NCI-H82 (cell line): ENCODE data around the gene TMEM176A.

Experiments used
- DNase-seq: peaks from one replicate; lab custom pipeline; 2025; lab: John Stamatoyannopoulos, UW

The TMEM176A gene

DNA sequence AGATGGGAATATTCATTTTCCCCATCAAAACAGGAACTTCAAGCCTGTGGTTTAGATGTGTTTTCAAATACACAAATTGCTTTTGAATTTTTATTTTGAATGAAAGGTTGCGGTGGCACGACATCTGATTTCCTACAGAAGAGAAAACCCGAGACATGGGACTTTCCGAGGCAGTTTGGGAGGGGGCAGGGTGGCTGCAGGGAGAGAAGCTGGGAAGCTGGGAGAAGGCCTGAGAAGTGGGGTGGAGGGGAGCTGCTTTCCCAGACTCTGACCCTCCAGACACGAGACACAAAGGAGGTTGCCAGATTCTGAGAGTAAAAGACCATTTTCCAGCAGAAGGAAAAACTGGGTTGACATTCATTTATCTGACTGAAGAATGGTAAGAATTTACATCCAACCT lies 19.6 kb downstream of the TMEM176A start:
- DNase-seq, result no peak

DNA sequence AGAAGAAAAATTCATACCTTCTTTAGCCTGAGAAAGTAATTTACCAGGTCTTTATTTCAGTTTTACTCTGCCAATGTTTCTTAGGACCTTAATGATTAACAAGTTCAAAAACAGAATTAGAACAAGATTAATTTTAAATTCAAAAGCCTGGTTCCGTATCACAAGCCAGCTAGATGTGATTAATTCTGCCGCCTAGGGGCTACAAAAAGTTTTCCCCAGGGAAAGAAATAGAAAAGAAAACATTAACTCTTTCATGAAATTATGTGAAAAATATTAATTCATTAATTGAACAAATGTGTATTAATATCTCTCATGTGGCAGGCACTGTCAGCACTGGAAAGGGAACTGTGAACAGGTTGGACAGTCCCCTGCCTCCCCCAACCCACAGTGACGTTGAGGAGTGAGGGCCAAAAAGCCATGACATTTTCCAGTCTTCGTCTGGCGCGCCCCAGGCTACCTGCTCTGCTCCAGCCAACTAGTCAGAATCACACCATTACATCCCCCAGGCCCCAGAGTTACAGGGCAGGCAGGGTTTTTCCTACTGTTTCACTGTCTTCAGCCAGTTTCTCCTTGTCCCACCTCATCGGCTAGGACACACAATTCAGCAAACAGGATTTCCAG lies 20.1 kb downstream of the TMEM176A start:
- no peak for DNase-seq

DNA sequence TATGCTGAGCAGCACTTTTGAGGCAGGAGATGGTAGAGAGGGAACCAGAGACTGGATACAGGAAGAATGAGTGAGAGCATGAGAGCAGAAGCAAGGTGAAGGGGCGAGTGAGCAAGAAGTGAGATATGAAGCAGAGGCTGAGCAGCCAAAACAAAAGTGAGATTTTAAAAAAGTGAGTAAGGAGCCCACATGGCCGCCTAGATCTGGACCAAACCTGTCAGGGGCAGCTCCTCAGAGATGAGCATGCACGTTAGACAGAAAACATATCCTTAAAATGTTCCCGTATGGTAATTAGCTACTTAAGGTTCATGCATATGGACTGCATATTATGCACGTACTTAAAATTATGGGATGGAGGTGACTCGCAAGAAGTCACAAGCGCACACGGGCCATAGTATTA lies 22.5 kb downstream of the TMEM176A start:
- no peak for DNase-seq

DNA sequence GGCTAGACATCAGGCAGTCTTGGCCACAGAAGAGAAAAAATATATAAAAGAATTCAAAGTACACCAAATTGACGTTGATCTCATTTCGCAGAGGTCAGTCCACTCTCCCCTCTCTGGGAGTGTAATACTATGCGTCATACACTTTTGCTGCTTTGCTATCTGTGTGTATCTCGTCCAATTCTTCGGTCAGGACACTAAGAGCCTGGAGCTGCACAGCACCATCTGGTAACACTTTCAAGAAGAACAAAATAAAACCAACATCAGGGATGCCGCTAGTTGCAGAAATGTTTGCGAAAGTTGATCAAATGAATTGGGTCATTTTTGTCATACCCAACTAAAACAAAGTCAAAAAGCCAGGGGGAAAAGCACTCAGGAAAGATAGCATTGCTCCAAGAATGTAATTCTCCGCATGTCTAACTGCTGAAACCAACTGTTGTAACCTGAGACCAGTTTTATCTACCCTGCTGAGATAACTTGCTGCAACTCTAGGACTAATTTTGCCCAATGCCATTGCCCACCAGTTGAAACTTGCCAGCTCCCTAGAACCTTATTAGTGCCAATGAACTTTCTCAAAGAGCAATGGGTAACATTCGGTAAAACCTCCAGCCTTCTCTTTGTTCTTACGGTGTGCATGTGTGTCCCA lies 23.0 kb downstream of the TMEM176A start:
- no peak for DNase-seq

DNA sequence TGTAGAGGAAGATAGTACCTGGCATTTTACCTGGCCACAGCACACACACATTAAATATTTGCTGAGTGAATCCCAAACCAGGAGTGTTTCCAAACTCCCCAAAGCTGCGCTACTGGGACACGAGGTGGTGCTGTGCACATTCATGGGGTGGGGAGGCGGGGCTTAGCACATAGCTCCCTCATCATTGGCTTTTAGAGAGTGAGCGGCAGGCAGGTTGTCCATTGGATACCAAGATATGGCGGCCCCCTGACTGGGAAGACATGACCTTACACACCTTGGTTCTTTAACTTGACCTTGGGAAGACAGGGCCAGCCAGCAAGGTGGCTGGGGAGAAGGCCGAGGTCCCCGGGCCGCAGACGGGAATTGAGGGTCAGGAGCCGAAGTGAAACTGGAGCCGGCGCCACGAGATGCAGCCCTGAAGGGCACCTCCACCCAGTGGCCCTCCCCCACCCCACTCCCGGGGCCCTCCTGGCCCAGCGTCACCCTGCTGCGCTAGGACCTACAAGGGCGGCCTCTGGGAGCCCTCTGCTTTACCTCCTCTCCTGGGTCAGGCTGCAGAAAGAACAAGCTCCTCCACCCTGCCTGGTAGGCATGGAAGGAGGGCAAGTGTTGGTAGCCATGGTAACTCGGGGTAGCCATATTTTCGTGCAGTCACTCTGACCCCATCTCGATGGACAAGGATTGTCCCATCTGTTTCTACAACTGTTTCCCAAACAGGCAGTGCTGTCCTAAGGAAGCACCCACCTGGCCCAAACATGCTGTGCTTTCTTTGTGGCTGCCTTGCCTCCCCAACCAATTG lies 24.0 kb downstream of the TMEM176A start:
- no peak for DNase-seq

DNA sequence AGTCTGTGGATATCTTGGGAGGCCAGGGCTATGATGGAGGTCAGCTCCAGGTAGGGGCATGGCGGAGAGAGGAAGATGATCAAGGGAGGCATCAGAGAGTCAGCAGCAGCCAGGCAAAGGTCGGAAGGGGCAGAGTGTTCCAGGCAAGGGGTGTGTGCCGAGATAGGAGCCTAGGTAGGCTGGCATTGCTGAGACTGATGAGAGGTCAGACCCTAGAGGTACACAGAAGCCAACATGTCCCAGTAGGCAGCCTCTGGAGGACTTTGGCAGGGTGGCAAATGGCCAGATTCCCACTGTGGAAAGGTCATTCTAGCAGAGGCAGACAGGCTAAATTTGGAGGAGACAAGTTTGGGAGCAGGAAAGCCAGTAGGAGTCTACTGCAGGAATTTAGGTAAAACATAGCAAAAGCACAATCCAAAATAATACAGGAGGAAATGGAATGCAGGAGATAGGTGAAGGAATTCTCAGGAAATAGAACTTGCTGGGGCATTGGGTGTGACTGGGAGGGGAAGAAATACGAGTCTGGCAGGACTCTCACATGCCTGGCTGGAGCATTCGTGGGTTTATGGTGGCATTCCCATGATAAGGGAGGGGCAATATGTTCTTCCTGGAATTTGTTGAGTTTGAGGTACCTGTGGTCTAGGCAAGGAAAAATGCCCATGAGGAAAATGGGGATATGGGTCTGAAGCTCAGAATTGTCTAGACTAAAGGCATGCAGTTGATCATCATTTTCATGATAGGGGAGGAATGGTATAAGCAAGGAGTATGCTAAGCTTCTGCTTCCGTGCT lies 25.7 kb downstream of the TMEM176A start:
- no peak for DNase-seq

DNA sequence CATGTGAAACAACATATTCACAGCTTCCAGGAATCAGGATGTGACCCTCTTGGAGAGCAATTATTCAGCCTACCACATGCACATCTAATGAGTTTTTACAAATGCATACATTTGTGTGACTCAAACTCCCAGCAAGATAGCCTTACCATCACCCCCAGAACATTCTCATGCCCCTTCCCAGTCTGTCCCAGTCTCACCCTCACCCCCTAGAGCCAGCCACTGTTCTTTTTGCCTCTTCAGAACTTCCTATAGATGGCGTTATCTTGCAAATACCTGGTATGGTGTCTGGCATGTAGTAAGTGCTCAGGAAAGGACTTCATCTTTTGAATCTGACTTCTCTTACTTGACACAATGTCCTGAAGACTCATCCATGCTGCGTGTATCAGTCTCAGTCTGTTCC lies 27.8 kb downstream of the TMEM176A start:
- no peak for DNase-seq

DNA sequence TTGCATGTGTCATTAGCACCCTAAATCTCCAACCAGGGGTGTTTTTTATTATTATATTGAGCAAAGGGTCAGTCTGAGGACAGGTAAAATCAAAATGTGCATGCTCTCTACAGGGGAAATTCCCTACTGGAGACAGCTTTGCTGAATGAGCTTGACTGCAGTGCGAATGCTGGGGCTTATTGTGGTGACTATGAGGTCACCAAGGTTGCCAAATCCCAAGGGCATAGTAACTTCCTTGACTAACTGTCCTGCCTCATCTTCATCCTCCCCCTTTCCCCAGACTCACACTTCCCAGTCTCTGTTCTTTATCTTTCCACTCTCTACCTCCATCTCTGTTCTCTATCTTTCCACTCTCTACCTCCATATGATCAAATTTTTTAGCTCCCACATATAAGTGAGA lies 28.9 kb downstream of the TMEM176A start:
- peak; percentile 54 for DNase-seq

DNA sequence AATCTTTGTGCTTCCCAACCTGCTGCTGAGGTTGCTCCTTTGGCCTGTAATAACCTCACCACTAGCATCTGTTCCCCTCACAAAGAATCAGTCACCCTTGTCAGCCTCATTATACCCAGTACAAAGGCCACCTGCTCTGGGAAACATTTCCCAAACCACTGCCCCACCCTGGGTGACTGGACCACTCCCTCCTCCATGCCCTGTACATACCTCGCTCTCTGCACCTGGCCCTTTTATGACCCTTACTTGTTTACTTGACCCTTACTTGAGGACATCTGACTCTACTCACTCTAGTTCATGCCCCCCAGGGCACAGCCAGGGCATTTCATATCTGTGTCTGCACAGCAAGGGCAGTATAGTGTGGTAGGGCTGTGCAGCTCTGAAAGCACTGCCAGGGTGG lies 30.4 kb downstream of the TMEM176A start:
- peak; percentile 75 for DNase-seq

DNA sequence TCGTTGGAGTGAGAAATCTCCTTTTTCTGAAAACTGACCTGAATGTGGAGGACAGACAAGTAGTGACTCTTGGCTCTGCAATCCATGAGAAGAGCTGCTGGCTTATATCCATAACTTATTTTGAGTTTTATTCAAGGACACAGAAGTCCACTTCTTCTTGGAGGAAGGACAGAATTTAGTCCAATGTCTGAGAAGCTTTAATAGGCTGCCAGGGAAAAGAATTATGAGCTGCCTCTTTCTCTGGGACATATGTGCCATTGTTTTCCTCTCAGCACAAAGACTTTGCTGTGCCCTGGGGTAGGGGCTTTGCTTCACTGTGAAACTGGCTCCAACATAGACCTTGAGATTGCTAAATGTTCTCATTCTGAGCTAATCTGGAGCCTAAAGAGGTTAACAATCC lies 31.3 kb downstream of the TMEM176A start:
- DNase-seq, result no peak

DNA sequence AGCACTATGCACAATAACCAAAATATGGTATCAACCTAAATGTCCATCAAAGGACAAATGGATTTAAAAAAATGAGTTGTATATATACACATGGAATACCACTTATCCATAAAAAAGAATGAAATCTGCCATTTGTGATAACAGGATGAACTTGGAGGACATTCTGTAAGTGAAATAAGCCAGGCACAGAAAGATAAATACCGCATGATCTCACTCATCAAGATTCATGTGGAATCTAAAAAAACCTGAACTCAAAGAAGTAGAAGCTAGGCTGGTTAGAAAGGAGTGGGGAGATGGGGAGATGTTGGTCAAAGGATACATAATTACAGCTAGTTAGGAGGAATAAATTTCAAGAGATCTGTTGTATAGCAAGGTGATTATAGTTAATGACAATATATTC lies 34.5 kb downstream of the TMEM176A start:
- no peak for DNase-seq

DNA sequence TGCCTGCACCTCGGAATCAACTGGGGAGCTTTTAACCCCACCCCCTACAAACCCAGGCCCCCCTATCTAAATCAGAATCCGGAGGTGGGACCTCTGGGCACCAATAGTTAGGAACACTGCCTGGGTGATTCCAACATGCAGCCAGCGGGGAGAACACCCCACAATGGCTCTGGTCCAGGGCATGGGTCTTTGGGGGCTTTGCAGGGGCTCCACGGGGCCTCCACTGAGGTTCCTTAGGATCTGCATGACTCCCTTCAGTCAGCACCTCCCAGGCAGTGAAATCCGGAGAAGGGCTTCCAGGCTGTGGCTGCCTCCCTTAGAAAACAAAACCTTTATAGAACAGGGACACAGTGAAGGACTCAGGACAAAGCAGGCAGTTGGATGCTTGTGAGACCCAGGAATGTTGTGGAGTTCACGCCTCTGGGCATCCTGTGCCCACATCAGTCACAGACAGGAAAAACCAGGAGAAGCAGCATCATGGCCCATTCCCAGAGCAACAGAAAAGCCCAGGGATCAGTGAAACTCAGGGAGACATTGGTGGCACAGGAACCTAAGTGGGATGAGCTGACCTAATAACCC lies 35.2 kb downstream of the TMEM176A start:
- no peak for DNase-seq

DNA sequence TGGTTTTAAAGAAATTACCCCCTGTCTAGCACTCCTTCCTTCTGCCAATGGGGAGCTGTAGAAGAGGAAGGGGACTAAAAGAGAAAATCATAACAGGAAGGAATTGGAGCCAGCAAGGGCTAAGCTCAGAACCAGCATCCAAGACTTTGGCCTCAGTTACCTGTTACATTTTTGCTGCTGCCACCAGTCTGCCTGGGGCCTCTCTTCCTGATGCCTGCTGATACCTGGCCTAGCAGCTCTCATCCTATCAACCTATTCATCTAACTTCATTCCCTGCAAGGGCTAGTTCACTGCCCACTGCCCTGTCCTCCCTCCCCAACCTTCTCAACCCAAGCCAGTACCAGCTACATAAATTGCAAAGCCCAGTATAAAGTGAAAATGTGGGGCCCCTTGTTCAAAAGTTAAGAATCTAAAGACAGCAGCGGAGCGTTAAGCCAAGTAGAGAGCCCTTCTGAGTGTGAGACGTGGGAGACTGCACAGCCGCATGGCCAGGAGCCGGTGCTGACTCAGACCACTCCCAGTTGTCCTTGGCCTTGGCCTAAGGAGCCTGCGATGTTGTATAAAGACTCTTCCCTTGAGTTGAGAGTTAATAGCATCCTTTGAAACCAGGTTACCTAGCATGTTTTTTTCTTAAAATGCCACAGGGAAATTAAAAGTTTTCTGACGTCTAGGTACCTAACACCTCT lies 38.5 kb downstream of the TMEM176A start:
- DNase-seq, result no peak

DNA sequence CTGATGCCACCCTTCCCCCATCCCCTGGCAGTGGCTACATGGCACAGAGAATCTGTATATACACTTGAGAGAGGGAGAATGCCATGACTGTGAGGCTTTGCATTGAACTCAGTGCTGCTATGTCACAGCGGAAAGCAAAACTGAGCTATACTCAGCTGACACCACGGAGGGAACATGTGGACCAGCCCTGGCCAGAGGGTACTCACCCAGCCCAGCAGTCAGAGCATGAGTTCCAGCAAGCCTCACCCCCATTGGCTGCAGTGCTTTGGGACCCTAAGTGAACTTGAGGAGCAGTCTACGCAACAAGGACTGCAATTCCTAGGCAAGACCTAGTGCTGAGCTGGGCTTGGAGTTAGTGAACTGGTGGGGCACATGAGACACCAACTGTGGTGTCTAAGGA lies 41.4 kb downstream of the TMEM176A start:
- DNase-seq, result no peak

DNA sequence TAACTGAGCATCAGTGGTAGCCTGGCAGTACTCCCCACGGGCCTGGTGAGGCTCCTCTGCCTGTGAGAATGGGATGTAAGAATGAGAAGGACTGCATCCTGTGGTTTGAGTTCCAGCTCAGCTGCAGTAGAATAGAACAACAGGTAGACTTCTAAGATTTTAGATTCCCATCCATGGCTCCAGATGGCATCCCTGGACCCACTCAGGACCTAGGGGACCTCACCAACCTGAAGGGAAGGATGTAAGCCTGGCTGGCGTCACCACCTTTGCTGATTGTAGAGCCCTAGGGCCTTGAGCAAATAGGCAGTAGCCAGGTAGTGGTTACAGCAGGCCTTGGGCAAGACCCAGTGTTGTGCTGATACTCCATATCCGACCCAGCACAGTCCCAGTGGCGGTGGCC lies 42.1 kb downstream of the TMEM176A start:
- DNase-seq, result no peak

DNA sequence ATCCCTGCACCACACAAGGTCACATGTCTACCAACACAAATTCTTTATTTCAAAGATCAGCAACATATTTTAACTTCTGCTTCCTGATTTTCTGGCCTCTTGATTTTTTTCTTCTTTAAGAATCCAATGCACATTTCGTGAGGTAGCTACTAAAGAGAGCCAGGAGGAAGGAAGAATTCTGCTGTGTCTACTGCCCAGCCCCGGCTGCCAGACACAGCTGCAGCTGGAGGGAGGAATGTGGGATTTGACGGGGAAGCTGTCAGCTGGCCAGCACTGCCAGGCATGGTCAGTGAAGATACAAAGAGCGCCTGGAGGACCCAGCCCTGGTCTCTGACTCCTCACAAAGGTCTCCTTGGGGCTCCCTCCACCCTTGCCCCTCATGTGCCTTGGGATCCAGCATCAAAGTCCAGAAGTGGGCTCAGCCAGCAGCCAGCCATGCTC lies 44.9 kb downstream of the TMEM176A start:
- no peak for DNase-seq

DNA sequence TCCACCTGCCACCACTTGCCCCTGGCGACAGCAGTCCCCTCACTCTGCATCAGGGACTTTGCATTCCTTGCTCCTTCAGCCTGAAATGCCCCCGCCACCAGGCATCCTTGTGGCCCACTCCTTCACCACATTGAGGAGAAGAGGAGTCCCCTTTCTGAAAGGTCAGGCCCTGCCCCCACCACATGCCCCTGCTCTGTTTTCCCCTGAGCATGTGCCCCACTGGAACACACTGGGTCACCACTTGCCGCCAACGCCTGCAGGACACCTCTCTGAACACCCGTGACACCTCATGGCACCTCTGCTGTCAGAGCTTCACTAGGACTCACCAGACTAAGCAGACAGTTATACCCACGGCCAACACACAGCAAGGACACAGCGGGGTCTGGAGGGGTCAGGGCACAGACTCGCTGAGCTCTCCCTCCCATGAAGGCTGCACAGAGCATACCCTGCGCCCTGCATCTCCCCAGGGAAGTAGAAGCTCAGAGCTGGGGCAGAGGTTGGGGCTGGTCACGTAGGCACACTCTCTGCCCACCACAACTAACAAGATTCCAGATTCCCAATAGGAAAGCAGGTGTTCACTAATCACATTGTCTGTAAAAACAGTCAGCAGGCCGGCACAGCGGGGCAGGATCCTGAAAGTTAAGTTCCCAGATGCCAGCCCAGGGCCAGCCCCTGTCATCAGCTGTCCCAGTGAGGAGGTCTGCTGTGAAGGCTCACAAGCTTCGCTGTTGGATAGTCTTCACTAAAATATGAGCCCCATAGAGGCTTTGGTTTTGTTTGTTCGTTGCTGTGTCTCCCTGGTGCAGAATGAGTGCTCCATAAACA lies 45.9 kb downstream of the TMEM176A start:
- peak; percentile 50 for DNase-seq

DNA sequence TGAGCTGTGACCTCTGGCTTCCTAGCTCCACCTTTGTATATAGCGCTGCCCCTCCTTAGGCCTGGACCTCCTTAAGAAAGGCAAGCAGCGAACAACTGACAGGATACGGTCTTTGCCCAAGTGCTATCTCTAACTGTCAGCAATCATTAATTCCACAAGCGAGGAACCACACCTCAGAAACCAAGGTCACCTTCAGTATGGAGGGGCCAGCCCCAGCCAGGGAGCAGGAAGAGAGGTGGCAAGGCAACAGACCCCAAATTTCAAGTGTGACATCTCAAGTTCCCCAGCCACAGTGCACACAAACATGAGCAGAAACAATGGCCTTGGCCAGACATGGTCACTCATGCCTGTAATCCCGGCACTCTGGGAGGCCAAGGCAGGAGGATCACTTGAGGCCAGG lies 47.0 kb downstream of the TMEM176A start:
- DNase-seq, result no peak

DNA sequence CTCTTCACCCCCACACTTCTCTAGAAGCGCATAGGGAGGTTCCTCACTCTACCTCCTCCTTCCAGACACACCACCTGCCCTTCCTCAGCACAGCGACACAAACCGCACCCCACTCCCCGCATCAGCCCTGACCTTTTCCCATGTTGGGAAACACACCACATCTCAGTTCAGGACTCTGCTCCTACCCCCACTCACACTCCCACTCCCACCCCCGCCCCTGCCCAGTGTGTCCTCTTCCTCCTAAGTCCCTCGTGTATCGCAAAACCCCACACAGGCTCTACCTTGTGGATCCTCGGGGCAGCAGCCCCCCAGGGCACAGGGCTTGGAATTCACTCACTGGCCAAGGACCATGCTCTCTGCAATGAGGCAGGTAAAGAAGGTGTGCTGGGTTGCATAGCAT lies 47.5 kb downstream of the TMEM176A start:
- DNase-seq, result no peak

DNA sequence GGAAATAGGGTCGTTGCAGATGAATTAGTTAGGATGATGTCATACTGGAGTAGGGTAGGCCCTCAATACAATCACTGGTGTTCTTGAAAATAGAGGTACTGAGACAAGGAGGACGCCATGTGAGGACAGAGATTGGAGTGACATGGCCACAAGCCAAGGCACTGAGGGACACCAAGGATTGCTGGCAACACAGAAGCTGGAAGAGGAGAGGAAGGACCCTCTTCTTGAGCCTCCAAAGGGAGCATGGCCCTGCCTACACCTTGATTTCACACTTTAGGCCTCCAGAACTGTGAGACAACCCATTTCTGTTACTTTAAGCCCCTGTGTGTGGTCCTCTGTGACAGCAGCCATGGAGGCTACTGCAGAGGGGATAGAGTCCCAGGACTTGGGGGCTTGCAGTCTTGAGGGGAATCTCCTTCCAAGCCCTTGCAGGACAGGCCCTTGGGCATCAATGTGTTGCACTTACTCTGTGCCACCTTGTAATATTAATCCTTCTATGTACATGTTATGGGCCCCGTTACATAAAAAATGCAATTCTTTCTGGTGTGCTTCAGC lies 48.1 kb downstream of the TMEM176A start:
- DNase-seq, result no peak
